Fibroblast of the conjunctiva (primary cell): ENCODE data around the gene TXNRD1.
"Not testable (repeated sequence)": the region's sequence is repeated elsewhere in the genome, so short reads cannot be mapped to it uniquely, and the experiment has no call there.

ENCODE experiments used
- DNase-seq: peaks from one replicate; pipeline ENCODE4 v3.0.0-alpha.2; 2010; ENCODE audit warnings: low read depth

TXNRD1 gene

DNA sequence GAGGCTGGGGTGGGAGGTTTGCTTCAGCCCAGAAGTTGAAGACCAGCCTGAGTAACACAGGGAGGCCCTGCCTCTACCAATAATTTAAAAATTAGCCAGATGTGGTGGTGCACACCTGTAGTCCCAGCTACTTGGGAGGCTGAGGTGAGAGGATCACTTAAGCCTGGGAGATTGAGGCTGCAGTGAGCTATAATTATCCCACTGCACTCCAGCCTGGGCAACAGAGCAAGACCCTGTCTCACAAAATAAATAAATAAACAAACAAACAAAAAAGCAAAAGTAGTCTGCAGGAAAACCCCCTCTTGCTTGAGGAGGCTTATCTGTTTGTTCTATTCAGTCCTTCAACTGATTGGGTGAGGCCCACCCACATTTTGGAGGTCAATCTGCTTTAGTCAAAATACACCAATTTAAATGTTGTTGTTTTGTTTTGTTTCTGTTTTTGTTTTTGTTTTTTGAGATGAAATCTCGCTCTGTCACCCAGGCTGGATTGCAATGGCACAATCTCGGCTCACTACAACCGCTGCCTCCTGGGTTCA, 24.9 kb upstream of the TXNRD1 start:
- no peak for DNase-seq

DNA sequence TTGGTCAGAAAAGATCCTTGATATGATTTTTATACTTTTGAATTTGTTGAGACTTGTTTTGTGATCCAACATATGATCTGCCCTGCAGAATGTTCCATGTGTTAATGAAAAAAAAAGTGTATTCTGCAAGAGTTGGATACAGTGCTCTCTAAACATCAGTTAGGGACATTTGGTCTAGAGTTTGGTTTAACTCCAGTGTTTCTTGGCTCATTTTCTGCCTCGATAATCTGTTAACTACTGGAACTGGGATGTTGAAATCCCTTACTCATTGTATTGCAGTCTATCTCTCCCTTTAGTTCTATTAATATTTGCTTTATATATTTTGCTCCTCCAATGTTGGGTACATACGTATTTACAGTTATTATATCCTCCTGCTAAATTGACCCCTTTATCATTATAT, 18.3 kb upstream of the TXNRD1 start:
- peak; percentile 55 for DNase-seq

DNA sequence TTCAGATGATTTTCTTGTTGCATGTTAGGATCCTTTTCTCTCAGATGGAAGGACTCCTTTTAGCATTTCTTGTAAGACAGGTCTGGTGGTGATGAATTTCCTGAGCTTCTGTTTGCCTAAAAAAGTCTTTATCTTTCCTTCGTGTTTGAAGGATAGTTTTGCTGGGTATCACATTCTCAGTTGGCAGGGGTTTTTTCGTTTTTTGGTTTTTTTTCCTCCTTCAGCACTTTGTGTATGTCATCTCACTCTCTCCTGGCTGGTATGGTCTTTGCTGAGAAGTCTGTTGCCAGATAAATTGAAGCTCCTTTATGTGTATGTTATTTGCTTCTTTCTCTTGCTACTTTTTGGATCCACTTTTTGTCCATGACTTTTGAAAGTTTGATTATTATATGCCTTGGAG, 15.6 kb upstream of the TXNRD1 start:
- DNase-seq = no peak

DNA sequence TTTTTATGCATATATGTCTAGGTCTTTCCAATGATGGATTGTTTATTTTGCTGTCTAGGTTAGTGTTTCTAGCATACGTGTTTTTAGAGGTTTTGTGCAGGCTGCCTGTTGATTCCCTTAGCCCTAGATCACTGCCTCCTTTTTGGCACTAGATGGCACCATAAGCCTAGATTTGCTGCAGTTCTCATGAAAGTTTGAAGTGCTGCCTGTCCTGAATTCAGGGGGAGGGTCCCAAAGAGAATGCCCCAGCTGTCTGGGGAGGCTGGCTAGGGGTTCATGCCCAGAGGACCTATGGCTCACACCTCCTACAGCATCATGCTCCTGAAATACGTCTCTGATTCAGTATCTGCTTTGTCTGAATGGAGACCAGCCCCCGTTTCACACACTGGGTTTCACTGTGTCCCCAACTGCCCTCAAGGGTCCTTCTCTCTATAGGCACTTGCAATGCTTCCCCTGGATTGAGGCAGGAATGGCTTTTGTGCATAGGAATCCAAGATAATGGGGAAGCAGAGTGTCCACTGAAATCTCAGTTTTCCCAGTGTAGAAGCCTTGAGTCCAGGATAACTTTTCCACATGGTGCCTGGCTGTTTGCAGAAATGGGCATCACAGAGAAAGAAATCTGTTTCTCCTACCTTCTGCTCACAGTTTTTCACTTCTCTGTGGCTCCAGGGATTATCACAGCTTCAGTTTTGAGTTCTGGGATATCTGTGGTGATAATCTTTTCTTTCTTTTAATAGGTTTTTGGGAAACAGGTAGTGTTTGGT, 14.2 kb upstream of the TXNRD1 start:
- peak; percentile 67 for DNase-seq

DNA sequence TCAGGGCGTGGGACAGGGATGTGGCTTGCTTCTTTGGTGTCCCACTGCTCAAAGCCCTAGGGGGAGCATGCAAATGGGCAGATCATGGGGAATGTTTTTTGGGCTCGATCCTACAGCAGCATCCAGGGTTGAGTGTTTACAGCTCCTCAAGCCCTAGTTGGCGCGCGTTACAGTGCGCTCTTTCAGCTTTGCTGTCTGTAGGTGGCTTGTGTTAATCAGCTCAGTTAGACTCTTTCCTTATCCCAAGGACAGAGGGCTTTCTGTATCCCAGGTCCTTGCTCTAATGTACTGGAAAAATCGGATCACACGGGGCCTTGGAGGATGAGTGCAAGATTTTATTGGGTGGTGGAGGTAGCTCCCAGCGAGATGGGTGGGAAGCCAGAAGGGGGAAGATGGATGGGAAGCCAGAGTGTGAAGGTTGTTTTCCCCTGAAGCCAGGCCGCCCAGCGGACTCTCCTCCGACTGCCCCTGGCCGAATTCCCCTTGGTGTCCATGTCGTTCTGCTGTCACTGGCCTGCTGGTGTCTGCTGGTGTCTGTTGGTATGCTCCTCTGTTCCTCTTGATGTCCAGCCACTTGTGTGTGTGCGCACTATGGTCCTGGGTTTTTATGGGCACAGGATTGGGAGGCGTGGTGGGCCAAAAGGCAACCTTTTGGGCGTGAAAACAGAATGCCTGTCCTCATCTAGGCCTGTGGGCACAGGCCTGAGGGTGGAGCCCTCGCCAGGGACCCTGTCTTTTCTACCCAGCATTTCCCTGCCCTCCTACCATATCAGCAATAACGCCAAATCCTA, 10.7 kb upstream of the TXNRD1 start:
- no peak for DNase-seq

DNA sequence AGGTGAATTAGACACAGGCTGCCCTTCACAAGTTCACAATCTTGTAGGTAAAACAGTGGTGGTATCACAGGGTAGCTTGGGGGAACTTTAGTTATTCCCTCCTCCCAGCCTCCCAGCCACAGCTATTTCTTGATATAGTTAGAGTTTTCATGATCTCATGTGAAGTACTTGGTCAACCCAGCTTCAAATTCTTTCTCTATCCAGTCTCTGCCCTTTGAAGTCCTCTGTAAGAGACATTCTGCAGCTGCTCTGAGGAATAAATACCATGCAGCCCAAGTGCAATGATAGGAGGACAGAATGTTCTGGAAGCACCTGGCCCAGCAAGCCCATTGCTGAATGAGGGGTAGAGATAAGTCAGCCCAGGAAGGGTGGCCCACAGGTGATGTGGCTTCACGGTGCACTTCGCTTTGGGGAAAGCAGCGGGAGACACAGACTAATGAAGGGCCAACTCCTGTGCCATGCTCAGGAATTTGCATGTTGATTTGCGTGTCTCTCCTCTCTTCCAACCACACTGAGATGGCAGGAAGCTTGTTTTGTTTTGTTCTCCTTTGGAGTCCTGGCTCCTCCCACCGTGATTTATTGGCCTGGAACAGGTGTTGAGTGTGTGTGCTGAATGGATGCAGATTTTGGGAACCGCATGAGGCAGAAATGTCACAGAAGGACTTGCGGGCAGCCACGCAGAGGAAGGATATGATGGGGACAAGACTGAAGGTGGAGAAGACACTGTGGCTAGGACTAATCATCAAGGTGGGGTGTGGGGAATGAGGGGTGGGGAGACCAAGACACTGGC, 8.0 kb upstream of the TXNRD1 start:
- DNase-seq = no peak

DNA sequence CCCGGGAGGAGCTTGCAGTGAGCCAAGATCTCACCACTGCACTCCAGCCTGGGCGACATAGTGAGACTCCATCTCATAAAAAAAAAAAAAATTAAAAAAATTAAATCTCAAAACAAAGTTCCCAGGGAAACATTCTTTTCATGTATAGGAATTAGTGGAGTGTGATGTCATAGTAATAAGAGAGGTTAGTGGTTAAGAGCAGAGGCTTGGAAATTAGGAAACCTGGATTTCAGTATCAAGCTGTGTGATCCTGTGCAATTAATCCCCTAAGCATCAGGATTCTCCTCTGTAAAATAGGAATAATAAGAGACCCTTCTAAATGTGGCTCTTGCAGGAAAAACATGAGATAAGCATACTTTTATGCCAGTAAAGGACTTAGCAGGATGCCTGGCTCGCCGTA, 3.1 kb upstream of the TXNRD1 start:
- DNase-seq = no peak

DNA sequence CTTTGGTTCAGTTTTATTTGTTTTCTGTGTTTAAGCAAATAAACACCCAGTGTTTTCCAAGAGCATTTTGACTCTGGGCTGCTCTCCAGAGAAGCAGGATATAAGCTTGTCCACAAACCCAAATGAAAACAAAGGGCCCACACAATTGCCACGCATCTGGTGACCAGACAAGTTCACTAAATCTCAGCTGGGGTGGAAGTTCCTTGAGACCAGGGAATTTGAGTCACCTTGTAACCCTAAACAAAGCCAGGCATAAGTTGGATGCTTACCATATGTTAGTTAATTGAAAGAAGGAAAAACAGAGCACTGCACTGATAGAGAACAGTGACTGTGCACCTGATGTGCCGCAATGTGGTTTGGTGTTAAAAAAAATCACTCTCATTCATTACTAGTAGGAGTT, 1.6 kb upstream of the TXNRD1 start:
- peak; percentile 89 for DNase-seq

DNA sequence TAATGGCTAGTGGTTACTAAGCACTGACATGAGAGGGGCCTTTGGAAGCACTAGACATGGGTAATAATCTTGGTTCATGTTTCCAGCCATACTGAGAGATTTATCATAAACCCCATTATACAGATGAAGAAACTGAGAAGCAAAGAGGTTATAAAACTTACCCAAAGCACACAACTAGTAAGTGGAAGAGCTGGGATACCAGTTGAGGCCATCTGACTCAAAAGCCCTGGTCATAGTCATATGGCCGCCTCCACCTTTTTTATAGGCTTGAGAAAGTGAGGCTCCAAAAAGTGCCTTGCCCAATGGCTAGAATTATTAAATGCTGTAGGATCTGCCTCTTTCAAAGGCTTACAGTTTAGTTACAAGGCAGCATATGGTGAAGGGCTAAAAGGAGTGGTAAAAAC, 944 bp downstream of the TXNRD1 start:
- no peak for DNase-seq

DNA sequence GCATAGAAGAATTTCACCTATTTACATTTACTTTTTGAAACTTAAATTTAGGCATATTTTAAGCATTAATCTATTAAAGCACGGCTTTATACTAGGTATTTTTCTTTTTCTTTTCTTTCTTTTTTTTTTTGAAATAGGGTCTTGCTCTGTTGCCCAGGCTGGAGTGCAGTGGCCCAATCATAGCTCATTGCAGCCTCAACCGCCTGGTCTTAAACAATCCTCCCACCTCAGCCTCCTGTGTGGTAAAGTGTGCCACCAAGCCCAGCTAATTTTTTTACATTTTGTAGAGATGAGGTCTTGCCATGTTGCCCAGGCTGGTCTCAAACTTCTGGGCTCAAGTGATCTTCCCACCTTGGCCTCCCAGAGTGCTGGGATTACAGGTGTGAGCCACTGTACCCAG, 2.9 kb downstream of the TXNRD1 start:
- DNase-seq = not testable (repeated sequence)

DNA sequence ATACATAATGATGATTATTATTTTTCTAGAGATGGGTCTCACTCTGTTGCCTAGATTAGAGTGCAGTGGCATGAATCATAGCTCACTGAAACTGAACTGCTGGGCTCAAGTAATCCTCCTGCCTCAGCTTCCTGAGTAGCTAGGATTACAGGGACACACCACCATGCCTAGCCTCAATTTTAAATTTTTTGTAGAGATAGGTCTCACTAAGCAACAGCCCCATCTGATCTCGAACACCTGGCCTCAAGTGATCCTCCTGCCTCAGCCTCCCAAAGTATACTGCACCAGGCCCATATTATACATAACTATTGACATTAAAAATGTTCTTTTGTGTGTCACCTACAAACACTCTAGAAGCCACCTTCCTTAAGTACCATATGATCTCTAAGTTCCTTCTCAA, 3.4 kb downstream of the TXNRD1 start:
- DNase-seq = peak; percentile 6

DNA sequence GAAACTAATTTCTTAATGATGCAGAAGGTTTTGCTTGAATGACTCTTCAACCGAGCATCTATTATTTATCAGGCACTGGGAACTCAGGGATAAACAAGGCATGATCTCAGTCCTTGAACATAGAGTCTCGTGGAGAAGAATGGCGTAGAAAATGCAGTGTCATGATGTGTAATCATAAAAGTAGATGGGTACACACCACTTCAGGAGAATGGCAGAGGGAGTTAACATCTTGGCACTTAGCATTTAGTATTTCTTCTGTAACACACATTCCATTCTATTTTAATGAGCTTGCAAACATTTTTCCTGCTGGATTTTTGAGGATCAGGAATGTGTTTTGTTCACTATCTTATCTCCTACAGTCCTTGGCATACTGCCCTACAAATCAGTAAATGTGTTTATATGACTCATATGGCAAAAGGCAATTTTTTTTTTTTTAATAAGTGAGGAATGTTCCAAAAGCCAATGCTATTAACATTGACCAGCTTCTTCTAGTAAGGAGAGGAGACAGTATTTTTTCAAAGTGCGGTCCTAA, 3.8 kb downstream of the TXNRD1 start:
- DNase-seq = peak; percentile 90

DNA sequence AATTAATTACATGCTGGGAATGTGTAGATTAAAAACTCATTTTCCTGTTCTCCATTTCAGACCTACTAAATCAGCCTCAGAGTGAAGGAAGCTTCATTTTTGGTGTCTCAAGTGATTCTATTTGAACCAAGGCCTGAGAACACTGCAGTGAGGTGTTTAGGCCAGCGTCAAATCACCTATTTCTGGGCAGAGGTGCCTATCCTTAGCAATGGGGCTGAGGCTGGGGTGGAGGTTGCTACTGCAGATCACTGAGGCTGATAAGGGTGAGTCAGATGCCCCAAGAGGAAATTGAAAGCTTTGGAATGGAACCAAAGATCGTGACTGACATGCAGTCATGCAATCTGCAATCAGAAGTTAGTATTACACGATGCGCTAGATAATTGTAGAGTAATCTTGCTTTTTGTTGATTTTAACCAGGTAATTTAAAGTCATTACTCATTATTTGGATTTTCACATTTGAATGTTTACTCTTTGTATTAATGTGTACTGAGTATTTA, 4.4 kb downstream of the TXNRD1 start:
- peak; percentile 79 for DNase-seq

DNA sequence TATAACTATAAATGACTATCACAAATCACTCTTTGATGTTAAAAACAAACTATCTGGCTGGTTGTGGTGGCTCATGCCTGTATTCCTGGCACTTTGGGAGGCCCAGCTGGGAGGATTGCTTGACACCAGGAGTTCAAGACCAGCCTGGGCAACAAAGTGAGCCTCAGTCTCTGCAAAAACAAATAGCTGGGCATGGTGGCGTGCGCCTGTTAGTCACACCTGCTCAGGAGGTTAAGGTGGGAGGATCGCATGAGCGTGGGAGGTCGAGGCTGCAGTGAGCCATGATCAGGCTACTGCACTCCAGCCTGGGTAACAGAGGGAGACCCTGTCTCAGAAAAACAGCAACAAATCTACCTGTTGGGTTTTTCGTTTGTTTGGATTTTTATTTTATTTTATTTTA, 5.4 kb downstream of the TXNRD1 start:
- no peak for DNase-seq

DNA sequence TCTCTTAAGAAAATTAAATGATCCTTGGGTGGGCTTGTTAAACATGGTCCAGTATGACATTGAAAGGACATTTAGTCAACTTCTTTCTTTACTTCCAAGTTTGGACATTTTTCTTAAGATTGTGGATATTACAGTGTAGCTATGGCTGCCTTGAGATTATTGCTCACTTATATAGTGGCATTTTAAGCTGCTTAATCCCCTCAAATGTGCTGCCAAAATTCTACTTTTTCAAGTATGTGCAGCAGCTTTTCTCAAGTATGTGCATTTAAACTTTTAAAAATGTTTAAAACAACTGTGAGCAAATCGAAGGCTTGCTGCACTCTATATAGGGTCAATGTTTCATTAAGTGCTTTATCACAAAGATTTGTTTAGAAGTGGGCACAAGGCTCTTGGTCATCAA, 7.4 kb downstream of the TXNRD1 start:
- peak; percentile 8 for DNase-seq

DNA sequence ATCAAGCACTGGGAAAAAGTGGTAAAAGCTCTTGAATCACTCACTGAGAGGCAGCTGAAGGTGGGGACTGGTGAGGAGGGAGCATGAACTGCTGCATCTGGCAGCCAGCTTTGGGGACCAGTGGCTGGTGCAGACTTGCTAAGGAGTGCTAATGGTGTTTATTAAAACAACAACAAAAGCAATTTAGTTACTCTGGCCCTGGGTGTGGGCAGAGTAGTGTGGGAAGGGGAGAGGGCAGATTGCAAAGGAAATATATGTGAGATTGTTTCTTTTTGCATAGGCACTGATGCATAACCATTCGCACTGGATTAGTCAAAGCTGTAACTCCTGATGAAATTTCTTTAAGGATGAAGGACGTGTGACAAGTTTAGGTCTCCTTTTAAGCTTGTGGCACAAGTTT, 8.1 kb downstream of the TXNRD1 start:
- no peak for DNase-seq

DNA sequence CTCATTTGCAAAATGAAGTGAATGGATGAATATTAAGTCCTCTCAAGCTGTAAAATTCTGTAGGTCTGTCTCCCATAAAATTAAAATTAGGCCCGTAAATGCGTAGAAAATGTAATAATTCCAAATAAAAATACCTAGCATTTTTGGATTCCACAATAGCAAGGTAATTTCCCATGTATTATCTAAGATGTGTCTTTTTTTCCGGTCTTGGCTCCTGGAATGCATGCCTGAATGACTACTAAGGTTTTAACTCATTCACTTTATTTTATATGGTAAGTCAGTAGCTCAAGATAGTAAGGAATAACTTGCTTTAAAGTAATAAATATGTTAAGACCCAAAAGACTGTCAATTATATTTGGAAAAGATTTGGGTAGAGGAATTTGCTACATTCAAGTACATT, 11.1 kb downstream of the TXNRD1 start:
- no peak for DNase-seq

DNA sequence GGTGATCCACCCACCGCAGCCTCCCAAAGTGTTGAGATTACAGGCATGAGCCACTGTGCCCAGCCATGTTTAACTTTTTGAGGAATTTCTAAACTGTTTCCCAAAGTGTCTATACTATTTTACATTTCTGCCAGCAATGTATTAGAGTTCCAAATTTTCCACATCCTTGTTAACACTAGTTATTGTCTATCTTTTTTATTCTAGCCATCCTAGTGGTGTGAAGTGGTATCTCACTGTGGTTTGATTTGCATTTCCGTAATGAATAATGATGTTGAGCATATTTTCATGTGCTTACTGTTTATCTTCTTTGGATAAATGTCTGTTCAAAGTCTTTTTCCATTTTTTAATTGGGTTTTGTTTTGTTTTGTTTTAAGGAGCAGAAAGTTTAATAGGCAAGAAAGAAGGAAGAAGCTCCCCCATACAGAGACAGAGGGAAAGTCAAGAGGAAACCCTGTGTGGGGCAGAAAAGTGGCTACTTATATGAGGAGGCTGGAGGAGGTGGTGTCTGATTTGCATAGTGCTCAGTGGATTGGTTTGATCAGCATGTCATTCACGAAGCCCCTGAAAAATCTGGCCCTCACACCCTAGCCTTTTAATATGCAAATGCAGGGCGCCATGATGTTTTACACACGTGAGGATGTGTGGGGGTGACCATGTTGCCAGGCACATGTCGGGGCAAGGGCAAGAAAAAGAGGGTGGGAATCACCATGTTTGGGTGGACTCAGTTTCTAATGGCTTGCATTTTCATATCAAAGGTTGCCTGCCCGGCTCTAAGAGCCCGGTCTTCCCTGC, 14.9 kb downstream of the TXNRD1 start:
- DNase-seq = no peak

DNA sequence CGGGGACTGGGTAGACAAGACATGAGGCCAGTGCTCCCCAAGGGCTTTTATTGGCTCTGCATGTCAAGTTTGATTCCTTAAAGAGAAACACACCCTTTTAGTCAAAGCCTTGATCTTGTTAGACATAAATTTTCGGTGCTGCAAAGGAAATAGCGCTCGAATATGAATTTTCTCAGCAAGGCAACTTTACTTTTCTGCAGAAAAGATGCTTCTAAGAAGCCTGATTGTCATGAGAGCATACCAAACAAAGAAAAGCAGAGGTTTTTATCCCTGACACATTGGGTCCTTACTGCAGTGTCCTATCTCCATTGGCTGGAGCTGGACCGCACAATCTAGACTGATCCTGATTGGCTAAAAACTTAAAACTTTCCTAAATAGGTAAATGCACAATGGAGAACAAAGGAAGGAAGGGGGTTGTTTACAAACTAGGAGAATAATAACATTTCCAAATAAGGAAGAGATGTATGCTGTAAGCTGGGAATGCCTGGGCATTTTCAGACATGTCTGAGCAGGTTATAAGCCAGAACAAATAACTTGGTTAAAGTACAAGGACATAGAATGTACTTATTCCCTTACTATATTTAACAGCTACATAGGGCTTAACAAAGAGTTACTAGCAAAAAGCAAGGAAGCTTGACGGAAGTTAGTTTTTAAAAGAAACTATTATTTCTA, 17.2 kb downstream of the TXNRD1 start:
- no peak for DNase-seq

DNA sequence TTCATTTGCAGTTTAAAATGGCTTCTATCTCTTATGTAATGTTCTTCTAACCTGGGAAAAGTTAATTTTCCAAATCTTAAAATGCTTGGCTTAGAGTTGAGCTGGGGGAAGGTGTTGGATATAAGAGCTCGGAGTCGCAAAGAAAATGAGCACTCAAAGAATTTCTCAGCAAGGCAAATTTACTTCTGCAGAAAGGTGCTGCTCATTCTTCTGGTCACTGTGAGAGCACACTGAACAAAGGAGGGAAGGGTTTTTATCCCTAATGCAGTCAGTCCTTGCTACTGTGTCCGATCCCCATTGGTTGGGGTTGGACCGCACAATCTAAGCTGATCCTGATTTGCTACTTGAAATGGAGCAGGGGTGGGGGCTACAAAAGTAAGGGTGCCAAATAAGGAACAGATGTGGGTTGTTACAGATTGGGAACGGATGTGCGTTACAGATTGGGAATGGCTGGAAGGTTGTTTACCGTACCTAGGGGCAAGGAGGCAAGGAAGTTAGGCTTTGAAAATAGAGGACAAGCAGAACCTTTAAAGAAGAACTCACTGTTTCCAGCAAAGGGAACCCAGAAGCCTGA, 19.4 kb downstream of the TXNRD1 start:
- DNase-seq = no peak
